HEK293 (cell line): Measurements from ENCODE around the gene CD81.

ENCODE experiments used
- CTCF ChIP-seq: fragments of 450-650 bp; formaldehyde crosslinking; IDR thresholded peaks from 2 replicates; pipeline ENCODE4 v1.5.1; 2016; ENCODE audit warnings: missing biosample characterization, missing genetic modification characterization
- ELK4 ChIP-seq: IDR thresholded peaks from 2 replicates; pipeline ENCODE4 v1.6.1; 2011; ENCODE audit warnings: mild to moderate bottlenecking, low read depth, low read length, borderline replicate concordance
- ZNF24 ChIP-seq: fragments of 450-650 bp; formaldehyde crosslinking; IDR thresholded peaks from 2 replicates; pipeline ENCODE4 v1.5.1; 2016; ENCODE audit warnings: missing biosample characterization, missing genetic modification characterization
- ZNF433 ChIP-seq: fragments of 450-650 bp; formaldehyde crosslinking; IDR thresholded peaks from 2 replicates; pipeline ENCODE4 v1.5.1; 2016; ENCODE audit warnings: missing biosample characterization, missing genetic modification characterization, low read depth

DNA sequence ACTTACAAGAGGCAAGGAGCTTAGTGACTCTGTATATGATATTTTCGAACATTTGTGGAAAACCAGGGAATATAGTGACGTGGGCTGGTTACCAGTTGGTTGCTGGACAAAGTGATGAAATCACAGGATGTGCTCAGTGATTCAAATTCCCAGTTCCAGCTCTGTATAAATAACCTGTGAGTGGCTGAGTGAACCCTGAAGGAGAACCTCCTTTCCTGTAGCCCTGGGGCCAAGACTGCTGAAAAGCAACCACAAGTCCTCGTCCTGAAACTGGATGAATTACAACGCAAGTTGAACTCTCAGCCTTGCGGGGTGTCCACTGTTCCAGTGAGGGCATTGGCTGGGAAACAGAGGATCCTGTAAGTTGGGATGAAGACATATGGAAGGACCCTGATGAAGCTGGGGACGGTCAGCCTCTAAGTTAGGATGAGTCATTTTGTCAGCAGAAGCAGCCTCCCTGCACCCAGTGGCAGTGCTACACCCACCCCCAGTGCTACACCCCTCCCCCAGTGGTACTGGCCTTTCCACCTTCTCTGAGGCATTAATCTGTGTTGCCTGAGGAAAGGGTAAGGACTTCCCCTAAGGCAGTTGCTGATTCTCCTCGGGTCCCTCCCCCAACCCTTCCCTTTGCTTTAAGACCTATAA is 22.0 kb upstream of the CD81 start:
- no peak for TF ChIP-seq ZNF433 (tag by site-specific recombination)
- TF ChIP-seq CTCF (tag by site-specific recombination) = no peak
- no peak for TF ChIP-seq ZNF24 (tag by site-specific recombination)
- no peak for TF ChIP-seq ELK4
